ENCODE results near the gene LAMTOR2.
A peak's percentile ranks its signal among the peaks of the same experiment; 100 is the strongest.
"Not testable (repeated sequence)": the region's sequence is repeated elsewhere in the genome, so short reads cannot be mapped to it uniquely, and the experiment has no call there.

The LAMTOR2 gene

DNA sequence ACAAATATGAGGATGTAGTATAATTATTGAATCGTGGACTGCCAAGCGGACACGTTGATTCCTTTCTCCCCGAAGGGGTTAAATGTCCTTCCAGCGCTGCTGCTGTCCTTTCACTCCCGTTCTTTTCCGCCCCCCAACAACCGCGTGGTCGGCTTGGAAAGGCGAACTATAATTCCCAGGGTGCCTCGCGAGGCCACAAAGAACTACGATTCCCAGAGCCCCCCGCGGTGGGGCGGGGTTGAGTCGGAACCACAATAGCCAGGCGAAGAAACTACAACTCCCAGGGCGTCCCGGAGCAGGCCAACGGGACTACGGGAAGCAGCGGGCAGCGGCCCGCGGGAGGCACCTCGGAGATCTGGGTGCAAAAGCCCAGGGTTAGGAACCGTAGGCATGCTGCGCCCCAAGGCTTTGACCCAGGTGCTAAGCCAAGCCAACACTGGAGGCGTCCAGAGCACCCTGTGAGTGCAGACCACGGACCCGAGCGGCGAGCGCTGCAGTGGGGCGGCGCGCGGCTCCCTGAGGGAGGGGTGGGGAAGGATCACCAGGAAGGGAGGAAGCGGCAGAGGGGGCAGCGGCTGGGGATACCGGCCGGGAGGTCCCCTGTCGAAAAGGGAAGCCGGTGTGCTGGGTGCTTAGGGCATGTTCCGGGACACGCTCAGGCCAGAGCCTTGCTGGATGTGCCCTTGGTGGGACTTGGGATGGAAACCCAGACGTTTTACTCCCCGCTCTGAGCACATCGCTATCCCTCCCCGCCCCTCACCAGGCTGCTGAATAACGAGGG is at the start of gene LAMTOR2:
Gene LAMTOR2 (plus strand): TSS at position 283 of the 781 bp plus-strand sequence. CDS start 108 bp downstream, at position 391.
- peak; percentile 97 for FAIRE-seq

DNA sequence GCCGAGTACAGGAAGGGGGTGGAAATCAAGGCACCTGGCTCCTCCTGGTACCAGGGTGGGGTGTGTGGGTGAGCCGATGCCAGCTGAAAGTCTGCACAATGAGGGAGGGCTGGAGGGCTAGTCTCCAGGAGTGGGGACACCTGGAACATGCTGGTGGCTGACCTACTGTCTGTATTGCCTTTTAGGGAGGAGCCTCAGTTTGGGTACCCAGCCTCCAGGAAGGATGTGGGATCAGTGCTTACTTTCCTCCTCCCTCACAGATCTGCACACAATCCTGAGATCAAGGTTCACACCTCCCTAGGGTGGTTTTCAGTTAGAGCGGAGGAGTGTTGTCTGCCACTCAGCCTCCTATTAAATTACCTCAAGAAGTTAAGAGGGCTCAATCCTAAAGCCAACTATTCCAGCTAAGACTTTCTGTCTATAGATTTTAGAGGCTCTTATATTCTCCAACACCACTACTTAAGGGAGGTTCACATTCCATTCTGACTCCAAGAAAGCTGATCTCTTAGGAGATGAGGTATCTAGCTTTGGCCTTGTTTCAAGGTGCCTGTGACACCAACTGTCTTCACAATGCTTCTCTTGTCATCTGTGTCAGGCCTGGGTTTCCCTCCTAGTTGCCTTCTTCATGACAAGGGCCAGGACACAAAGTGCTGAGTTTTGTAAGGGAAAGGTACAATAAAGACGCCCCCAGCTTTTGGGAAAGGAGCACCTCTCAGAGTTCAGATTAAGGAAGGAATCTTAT is 49.6 kb upstream of the LAMTOR2 start:
- FAIRE-seq, result no peak

DNA sequence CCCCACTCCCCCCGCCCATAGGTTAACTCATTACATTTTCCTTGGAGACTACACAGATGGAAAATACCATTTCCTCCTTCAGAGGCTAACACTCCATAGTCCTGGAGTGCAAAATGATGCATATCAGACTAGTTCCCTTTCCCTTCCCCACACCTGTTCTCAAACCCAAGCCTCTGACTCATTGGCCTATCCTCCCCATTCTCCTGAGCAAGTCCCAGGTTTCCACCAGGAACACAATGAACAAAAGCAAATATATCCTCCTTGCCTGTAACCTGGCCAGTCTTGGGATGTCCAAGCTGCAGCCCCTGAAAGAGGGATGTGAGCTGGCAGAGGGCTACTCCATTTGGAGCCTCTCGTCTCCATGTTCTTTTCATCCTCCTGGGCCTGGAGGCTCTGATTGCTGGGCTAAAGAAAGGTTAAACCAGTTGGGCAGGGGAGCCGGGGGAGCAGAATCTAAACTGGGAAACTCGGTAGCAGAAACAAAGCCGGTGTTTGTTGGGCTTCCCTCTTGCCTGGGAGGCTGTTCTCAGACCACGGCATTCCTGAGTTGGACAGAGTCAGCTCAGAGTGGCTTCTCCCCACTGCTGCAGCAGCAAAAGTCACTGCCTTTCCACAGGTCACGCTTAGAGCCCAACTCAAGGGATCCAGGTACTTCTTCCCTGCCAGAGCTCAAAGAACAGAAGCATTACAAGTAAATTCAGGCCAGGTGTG is 47.8 kb upstream of the LAMTOR2 start:
- FAIRE-seq, result no peak

DNA sequence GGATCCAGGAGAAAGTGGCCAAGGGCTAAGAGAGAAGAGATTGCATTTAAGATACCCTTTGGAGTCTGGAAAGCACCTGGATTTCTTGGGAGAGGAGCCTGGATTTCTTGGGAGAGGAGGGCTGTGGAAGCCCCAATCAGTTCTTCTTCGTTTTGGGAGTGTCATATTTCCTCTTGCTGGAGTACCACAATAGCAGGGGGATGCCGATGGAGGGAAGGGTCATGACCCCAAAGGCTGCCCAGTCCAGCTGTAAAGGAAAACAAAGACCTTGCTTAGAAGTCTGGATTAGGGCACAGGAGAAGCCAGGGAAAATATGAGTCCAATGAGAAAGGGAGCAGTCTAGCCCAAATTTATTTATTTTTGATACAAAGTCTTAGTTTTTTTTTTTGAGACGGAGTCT is 45.2 kb upstream of the LAMTOR2 start:
- FAIRE-seq, result no peak

DNA sequence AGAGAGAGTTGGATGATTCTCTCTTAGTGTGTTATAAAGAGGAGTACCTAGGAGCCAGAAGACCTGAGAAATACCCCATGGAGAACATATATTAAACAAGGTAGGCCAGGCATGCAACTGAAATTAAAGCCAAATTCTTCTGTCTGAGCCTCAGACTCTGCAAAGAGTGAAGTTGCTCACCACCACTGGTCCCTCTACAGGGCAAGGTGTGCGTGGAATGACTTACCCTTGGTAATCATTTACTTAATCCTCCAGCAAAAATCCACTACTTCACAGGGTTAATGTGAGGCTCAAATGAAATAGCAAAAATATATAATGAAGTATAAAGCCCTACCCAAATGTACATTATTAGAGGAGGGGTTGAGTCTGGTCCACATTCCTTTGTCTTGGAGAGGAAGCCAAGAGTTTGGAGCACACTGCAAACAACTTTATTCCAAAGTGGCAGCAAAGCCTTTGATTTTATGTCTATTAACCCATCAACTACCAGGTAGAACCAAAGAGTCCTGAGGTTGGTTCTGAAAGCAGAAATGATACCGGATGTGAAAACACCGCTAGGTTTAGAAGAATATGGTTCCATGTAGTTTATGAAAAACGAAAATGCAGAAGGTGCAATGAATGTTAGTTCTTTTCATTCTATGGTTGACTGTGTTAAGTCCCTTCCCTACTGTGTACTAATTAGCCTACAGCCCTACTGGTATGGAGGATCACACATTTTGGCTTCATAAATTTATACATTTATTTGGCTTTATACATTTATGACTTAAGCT is 42.3 kb upstream of the LAMTOR2 start:
- no peak for FAIRE-seq

DNA sequence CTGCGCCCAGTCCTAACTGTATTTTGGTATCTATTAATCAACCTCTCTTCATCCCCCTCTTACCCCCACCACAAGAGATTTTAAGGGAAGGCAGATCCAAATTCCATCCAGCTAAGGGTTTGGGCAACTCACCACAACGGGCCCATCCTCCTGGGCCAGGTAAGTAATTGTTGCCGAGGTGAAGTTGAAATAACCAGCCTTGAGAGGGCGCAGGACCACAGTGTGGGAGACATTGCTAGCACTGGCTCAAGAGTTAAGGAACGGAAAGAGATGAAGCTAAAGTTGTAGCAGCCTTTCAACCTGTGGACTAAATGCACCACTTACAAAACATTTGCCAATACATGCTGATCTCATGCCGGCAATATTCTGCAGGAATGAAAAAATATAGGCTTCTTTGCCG is 39.8 kb upstream of the LAMTOR2 start:
- no peak for FAIRE-seq

DNA sequence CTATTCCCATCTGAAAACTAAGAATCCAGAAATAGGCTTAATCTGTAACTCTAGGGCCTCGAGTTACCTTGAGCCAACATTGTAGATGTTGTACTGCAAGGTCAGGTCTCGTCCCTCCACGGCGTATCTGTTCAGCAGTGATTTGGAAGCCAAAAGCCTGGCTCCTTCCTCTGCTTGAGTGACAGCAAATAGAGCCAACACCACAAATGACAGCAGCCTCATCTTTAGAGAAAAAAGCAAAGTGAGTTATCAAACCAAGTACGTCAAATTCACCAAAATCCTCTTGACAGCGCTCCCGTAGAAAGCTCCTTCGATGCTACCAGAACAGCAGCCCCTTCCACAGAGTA is 34.7 kb upstream of the LAMTOR2 start:
- FAIRE-seq, result no peak

DNA sequence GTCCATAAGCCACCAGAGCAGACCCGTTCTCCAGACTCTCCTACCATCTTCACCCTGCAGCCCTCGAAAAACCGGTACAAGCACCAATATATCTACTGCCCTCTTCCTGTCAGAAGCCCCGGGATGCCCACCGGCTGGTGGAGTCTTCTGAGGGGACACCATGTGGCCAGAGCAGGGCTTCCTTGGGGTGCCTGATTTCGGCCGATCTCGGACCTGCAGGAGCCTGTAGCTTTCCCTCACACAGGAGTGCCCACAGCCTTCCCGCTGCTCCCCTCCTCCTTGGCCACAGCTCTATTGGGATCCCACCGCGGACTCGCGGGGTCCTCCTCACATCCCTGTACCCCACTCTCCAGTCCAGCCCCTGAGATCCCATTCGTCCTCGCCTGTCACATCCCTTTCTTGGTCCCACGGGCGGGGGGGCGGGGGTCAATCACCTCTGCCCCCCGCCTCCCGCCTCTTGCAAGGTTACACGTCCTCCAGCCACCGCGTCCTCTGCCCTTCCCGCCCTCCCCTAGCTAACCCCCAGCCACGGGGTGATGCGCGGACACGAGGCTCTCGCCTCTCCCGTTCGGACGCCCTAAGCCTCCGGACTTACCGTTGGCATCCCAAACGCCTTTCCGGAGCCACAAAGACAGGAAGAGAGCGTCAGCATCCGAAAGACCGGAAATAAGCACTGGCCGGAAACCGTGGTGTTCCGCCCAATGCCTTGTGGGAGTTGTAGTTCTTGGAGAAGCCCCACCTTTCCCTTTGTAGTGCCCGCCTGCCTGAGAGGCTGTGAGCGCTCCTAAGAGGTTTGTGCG is 34.1 kb upstream of the LAMTOR2 start, which contains the start of gene SSR2:
Gene SSR2 (minus strand): TSS at position 659 of the 800 bp plus-strand sequence. CDS start 784 bp downstream, outside the sequence.
- peak; percentile 93 for FAIRE-seq

DNA sequence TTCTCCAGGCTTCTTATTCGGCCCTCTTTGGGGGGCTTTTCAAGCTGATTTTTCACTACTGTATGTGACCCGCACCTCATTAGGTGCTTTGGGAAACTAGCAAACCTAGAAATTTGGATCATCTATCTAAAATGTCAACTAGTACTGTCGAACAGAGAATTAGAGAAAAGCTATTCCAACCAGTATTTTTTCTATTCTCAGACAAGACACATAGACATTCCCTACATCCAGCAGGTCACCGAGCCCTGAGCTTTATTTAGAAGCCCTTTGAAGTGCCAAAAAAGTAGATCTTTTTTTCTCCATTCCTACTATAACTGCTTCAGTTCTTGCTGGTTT is 33.5 kb upstream of the LAMTOR2 start:
- no peak for FAIRE-seq

DNA sequence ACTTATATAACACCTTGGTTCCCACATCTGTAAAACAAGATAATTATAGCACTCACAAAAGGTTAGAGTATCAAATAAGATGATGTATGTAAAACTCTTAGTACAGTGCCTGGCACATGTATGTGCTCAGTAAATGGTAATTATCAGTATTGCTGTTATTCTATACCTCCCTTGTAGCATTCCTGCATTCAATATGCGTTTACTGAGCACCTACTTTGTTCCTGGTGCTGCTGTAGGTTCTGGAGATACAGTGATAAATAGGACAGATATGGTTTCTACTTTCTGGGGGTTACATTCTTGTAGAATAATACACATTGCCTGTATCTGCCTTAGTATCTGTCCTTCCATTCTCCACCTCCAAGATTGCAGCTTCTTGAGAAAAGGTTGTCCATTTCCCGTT is 32.6 kb upstream of the LAMTOR2 start:
- no peak for FAIRE-seq

DNA sequence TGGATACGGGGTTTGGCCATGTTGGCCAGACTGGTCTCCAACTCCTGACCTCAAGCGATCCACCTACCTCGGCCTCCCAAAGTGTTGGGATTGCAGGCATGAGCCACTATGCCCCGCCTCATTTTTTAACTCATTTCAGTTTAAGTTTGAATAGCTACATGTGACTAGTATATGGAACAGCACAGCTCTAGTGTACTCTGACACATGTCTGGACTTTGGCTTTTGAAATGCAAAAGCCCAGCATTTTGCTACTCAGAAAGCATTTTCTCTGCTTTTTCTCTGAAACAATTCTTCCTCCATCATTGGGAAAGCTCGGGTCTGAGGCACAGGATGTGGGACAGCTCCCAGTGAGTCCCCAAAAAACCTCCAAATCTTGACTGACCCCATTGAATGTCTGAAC is 29.8 kb upstream of the LAMTOR2 start:
- no peak for FAIRE-seq

DNA sequence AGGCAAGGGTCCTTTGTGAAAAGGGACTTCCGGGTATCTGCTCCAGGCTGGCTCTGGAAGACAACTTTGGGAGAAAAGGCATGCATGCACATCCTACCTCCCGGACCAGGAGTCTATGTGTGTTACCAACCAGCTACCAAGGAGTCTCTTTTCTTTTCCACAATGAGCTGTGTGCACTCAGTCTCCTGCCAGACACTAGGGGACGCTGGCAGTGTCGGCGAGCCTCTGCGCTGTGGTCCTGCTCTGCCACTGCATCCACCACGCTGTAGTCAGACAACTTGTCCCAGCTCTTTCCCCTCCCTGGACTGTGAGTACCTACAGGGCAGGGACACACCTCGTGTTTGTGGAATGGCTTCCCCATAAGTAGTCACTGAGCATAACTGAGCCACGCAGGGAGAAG is 28.7 kb upstream of the LAMTOR2 start:
- no peak for FAIRE-seq

DNA sequence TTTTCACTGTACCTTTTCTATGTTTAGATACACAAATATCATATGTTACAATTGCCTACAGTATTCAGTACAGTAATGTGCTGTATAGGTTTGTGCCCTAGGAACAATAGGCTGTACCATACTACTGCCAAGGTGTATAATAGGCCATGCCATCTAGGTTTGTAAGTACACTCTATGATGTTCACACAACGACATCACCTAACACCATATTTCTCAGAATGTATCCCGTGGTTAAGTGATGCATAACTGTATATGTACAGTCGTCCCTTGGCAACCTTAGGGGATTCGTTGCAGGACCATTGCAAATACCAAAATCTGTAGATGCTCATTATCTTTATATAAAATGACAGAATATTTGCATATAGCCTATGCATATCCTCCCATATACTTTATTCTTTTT is 28.0 kb upstream of the LAMTOR2 start:
- no peak for FAIRE-seq

DNA sequence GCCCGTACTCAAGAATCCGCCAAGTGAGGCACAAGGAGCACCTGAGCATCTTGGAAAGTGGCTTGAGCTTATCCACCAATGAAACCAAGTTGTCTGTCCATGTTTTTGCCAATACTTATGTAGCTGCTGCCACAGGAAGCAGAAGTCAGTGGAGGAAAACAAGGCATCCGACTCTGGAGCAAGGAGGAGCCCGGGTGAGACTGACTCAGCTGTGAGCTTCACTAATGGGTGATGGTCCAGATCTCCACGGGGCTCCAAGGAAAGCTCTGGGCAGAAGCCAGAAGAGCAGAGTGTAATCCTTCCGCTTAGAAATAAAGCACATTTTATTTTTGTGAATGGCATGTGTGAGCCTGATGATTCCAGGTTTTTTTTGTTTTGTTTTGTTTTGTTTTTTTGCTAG is 21.6 kb upstream of the LAMTOR2 start:
- FAIRE-seq, result no peak

DNA sequence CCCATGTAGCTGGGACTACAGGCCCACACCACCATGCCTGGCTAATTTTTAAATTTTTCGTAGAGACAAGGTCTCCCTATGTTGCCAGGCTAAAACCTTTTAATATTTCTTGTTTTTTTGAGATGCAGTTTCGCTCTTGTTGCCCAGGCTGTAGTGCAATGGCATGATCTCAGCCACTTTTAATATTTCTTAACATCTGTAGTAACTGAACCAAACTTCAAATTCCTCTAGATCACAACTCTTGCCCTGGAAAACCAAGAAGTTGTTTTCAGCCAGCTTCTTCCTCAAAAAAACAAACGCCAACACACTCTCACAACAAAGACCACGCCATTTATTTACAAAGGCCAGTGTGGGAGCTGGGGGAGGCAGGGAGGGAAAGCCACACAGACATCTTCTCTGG is 19.6 kb upstream of the LAMTOR2 start:
- FAIRE-seq, result not testable (repeated sequence)

DNA sequence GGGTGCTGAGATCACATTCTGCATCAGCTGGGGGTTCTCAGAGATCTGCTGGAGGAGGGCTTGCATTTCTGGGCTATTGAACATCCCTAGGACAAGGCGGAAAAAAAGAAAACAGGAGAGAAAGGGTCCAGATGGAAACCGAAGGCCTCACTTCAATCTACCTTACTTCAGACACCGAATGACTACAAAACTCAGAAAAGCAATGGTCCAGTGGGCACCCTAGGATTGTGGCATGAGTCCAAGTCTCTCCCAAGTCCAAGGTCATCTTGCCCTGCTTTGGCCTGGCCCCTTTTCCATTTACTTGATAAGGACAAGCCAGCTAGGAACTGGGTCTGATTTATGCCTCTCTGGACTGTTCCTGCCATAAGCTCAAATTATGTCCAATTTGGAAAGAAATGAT is 11.8 kb upstream of the LAMTOR2 start:
- FAIRE-seq, result no peak

DNA sequence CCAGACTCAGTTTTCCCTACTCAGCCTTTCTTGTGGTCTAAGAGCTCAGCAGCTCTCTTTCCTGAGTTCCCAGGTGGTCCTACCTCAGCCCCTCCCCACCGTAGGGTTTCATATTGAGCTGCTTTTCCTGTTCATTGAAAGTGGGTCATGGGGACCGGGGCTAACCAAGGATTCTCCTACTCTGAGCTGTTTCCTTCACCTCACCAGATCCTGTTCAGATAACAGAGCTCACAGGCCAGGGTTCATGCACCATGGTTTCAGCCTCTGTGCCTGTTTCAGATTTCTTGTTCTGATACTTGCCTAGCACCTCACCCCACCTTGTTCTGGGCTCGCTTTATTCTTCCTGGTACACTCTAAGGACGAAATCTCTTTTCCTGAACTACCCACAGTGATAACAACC is 9.5 kb upstream of the LAMTOR2 start:
- no peak for FAIRE-seq

DNA sequence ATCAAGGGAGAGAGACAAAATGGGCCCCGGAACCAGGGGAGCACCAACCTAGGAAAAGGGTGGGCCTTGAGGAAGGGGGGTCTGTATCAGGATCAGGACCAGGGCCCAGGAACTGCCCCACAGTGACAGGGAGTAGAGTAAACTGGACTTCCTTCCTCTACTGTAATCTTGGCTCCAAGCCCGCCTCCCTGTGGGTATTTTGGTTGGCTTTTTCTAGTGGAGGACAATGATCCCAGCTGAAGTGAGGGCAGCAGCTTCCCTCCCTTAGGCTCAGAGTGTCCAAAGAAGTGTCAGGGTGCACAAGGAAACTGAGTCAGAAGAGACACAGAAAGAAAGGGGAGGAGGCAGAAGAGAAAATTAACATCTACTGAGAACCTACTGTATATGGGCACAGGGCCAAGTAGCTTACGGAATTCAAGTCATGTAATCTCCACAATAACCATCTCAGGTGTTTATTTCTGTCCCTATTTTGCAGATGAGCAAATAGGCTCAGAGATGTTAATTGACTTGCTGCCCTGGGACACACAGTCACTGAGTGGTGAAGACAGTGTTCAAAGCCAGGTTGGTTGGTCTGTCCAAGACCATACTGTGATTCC is 5.8 kb upstream of the LAMTOR2 start:
- no peak for FAIRE-seq

DNA sequence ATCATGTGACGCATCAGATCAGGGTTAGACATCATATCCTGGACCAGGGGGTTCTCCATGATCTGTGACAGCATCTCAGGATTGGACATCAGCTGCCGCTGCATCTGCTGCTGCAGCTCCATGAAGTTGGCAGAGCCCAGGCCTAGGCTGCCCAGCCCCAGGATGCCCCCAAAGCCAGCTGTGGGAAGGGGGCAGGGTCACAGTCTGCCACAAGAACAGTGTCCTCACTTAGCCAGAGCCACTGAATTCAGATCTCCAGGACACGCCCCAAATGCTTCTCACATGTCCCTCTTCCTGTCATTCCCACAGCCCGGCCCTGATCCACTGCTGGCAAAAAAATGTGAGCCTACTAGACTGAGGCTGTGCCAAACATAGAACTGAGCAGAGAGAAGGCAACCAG is 4.2 kb upstream of the LAMTOR2 start:
- FAIRE-seq, result no peak

DNA sequence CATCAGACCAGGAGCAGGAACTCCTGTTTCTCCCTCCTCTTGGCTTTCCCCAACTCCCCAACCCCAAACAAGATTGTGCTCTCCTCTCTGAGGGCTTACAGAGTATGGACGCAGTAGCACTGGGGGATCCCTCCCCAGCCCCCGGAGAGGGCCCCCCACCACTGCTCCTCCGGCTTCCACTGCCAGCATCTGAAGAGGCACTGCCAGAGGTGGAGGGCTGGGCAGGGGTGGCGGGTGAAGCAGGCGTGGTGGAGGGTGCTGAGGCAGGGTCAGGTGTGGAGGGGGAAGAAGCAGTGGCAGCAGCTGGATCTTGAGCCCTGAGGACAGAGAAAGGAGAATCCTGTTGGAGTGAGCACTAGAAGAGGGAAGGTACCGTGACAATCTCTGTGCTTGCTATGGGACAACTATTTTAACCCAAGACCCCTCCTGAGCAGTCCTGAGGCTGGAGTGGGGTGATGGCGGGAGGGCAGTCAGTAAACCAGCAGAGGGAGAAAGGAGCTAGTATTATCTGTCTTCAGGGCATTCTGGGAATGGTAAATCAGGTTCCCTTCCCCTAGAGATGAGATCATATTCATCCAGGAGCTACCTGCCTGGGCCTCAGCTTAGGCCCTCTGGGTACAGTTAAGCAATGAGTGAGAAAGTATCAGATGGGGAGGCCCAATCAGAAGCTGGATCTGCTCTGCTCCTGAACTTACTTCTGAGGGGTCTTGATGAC is 3.4 kb upstream of the LAMTOR2 start:
- FAIRE-seq, result no peak

Measured in G401.6 (cell line).